H9 (cell line): ENCODE data around the gene LRMDA. TPM values are rescaled to one million over a fixed set of nuclear protein-coding genes. Genes with fewer than 3 reads are reported as not detected.

Experiments
- DNase-seq: peaks from one replicate; pipeline ENCODE4 v3.0.0-alpha.2; 2017
- H2AFZ ChIP-seq: one replicate; pipeline ENCODE4 v1.6.1; 2013; ENCODE audit warnings: mild to moderate bottlenecking, low read length, control low read depth, moderate library complexity
- H2AK5ac ChIP-seq: 2 replicates; pipeline ENCODE4 v1.6.1; 2013; ENCODE audit warnings: low read length, control low read depth, mixed read lengths; ENCODE audit not compliant: insufficient read length
- H2BK120ac ChIP-seq: one replicate; pipeline ENCODE4 v1.6.1; 2013; ENCODE audit warnings: low read depth, mild to moderate bottlenecking, low read length, control low read depth, inconsistent platforms; ENCODE audit not compliant: poor library complexity, severe bottlenecking
- H2BK12ac ChIP-seq: 2 replicates; pipeline ENCODE4 v1.6.1; 2013; ENCODE audit warnings: low read length, control low read depth, mixed read lengths, low read depth; ENCODE audit not compliant: insufficient read length
- H2BK15ac ChIP-seq: 2 replicates; pipeline ENCODE4 v1.6.1; 2013; ENCODE audit warnings: low read depth, low read length, control low read depth
- H2BK20ac ChIP-seq: one replicate; pipeline ENCODE4 v1.6.1; 2013; ENCODE audit warnings: low read depth, mild to moderate bottlenecking, low read length, control low read depth, inconsistent platforms; ENCODE audit not compliant: poor library complexity, severe bottlenecking
- H2BK5ac ChIP-seq: 2 replicates; pipeline ENCODE4 v1.6.1; 2013; ENCODE audit warnings: low read length, control low read depth, mixed read lengths; ENCODE audit not compliant: insufficient read length
- H3K14ac ChIP-seq: 2 replicates; pipeline ENCODE4 v1.6.1; 2013; ENCODE audit warnings: low read length, control low read depth; ENCODE audit not compliant: insufficient read depth
- H3K18ac ChIP-seq: 2 replicates; pipeline ENCODE4 v1.6.1; 2013; ENCODE audit warnings: low read depth, mild to moderate bottlenecking, mixed read lengths, low read length, control low read depth; ENCODE audit not compliant: insufficient read length
- H3K23ac ChIP-seq: 2 replicates; pipeline ENCODE4 v1.6.1; 2013; ENCODE audit warnings: low read length, control low read depth, mixed read lengths, low read depth; ENCODE audit not compliant: insufficient read length
- H3K23me2 ChIP-seq: 2 replicates; pipeline ENCODE4 v1.6.1; 2013; ENCODE audit warnings: low read depth, mild to moderate bottlenecking, mixed read lengths, low read length, control low read depth; ENCODE audit not compliant: insufficient read length, poor library complexity, severe bottlenecking
- H3K27ac ChIP-seq: 2 replicates; pipeline ENCODE4 v1.5.1; 2013; ENCODE audit warnings: low read length, control low read depth, mixed read lengths, low read depth; ENCODE audit not compliant: insufficient read length
- H3K27me3 ChIP-seq: 2 replicates; pipeline ENCODE4 v1.6.1; 2013; ENCODE audit warnings: low read length, control low read depth, inconsistent platforms; ENCODE audit not compliant: insufficient read depth
- H3K4ac ChIP-seq: 2 replicates; pipeline ENCODE4 v1.6.1; 2013; ENCODE audit warnings: low read depth, mild to moderate bottlenecking, control low read depth, inconsistent platforms, low read length, moderate library complexity
- H3K4me1 ChIP-seq: 2 replicates; pipeline ENCODE4 v1.6.1; 2013; ENCODE audit warnings: low read length, control low read depth, inconsistent platforms; ENCODE audit not compliant: insufficient read depth
- H3K4me2 ChIP-seq: 2 replicates; pipeline ENCODE4 v1.6.1; 2013; ENCODE audit warnings: low read length, control low read depth, mixed read lengths; ENCODE audit not compliant: insufficient read length, insufficient read depth
- H3K56ac ChIP-seq: 2 replicates; pipeline ENCODE4 v1.6.1; 2013; ENCODE audit warnings: low read depth, mild to moderate bottlenecking, mixed read lengths, low read length, control low read depth; ENCODE audit not compliant: insufficient read length
- H3K79me1 ChIP-seq: 2 replicates; pipeline ENCODE4 v1.6.1; 2013; ENCODE audit warnings: low read depth, mild to moderate bottlenecking, moderate library complexity, low read length, control low read depth, inconsistent platforms; ENCODE audit not compliant: insufficient read depth, poor library complexity, severe bottlenecking
- H3K79me2 ChIP-seq: 2 replicates; pipeline ENCODE4 v1.6.1; 2013; ENCODE audit warnings: low read length, control low read depth, inconsistent platforms; ENCODE audit not compliant: insufficient read depth
- H3K9ac ChIP-seq: 2 replicates; pipeline ENCODE4 v1.6.1; 2013; ENCODE audit warnings: low read length, control low read depth, mixed read lengths; ENCODE audit not compliant: insufficient read length; ENCODE audit errors: extremely low read depth
- H3K9me3 ChIP-seq: one replicate; pipeline ENCODE4 v1.6.1; 2013; ENCODE audit warnings: low read depth, low read length, inconsistent platforms; ENCODE audit not compliant: control insufficient read depth
- H3T11ph ChIP-seq: one replicate; pipeline ENCODE4 v1.6.1; 2013; ENCODE audit warnings: mild to moderate bottlenecking, low read length, control low read depth, inconsistent platforms
- H4K20me1 ChIP-seq: one replicate; pipeline ENCODE4 v1.6.1; 2013; ENCODE audit not compliant: control insufficient read depth, insufficient read length, insufficient read depth
- H4K5ac ChIP-seq: 2 replicates; pipeline ENCODE4 v1.6.1; 2013; ENCODE audit warnings: low read depth, mild to moderate bottlenecking, mixed read lengths, low read length, control low read depth; ENCODE audit not compliant: insufficient read length
- H4K8ac ChIP-seq: replicated peaks from 2 replicates; pipeline ENCODE4 v1.6.1; 2013; ENCODE audit warnings: low read length, control low read depth, mixed read lengths, low read depth; ENCODE audit not compliant: insufficient read length
- H4K91ac ChIP-seq: 2 replicates; pipeline ENCODE4 v1.6.1; 2013; ENCODE audit warnings: low read depth, mild to moderate bottlenecking, moderate library complexity, mixed read lengths, low read length, control low read depth; ENCODE audit not compliant: insufficient read length
- H3K27ac Mint-ChIP-seq, 3 experiments: 2 replicates in 2 of 3; 3 replicates in 1 of 3; pipeline ENCODE4 v1.8.0; 2020 to 2021; ENCODE audit warnings: mixed read lengths in 3 of 3, mild to moderate bottlenecking in 1 of 3, moderate library complexity in 1 of 3
- H3K27me3 Mint-ChIP-seq: 2 replicates; pipeline ENCODE4 v1.8.0; 2021; ENCODE audit warnings: low read depth, mild to moderate bottlenecking, moderate library complexity, mixed read lengths
- H3K36me3 Mint-ChIP-seq, 3 experiments: 2 replicates in 2 of 3; 3 replicates in 1 of 3; pipeline ENCODE4 v1.8.0; 2020 to 2021; ENCODE audit warnings: low read depth in 3 of 3, mixed read lengths in 3 of 3; ENCODE audit not compliant: insufficient read depth in 1 of 3
- H3K4me1 Mint-ChIP-seq, 2 experiments: 2 replicates each; pipeline ENCODE4 v1.8.0; 2020; ENCODE audit warnings: mixed read lengths in 2 of 2
- H3K4me3 Mint-ChIP-seq, 2 experiments: 2 replicates in 1 of 2; 3 replicates in 1 of 2; pipeline ENCODE4 v1.8.0; 2020 to 2021; ENCODE audit warnings: mild to moderate bottlenecking in 2 of 2, mixed read lengths in 2 of 2, moderate library complexity in 1 of 2
- H3K9me3 Mint-ChIP-seq, 2 experiments: 2 replicates in 1 of 2; 3 replicates in 1 of 2; pipeline ENCODE4 v1.8.0; 2020; ENCODE audit warnings: mild to moderate bottlenecking in 2 of 2, mixed read lengths in 2 of 2, moderate library complexity in 1 of 2
- WGBS: extraction: QIAGEN DNeasy Blood & Tissue Kit; methylation state at CpG from one replicate; pipeline ENCODE4 v1.1.7; 2013; ENCODE audit warnings: missing lambda C conversion rate, low lambda C conversion rate, mixed read lengths; ENCODE audit not compliant: insufficient read length; ENCODE audit errors: extremely low coverage; 5-methylcytosine and 5-hydroxymethylcytosine counted together
- total RNA-seq: library from RNA; stranded (reverse); gene quantifications from 2 replicates; pipeline ENCODE4 v1.2.1, GENCODE V29; 2021
- TF ChIP-seq, protein P1 (sequence below): fragments of 200-600 bp; sonication (generic); conservative IDR thresholded peaks from 3 replicates; pipeline ENCODE4 v1.8.0; 2021; ENCODE audit warnings: antibody characterized with exemption, mild to moderate bottlenecking

Gene LRMDA
- total RNA-seq, 1 experiment from 2014 or later, result 1.8 TPM

GRCh38 chr10:76001461-76001860, 570.0 kb downstream of the LRMDA start:
- H3K36me3 Mint-ChIP-seq, result no peaks in the 10 kb centered on the region; a peak in 1 of 7 replicates
- no peak overlapping the region for H4K8ac ChIP-seq
- H3K9ac ChIP-seq, result no peak overlapping the region
- H3K4ac ChIP-seq, result no peak overlapping the region
- DNase-seq, result no peak
- H2BK15ac ChIP-seq, result no peak overlapping the region
- peaks cover 8% of the 10 kb centered on the region for H3K4me1 ChIP-seq
- no peaks in the 10 kb centered on the region for H3K27me3 ChIP-seq
- no peak overlapping the region for H2AFZ ChIP-seq
- peaks cover 17 to 22% of the 10 kb centered on the region in 2 experiments for H3K4me1 Mint-ChIP-seq
- H3K56ac ChIP-seq, result no peak overlapping the region
- no peak overlapping the region for H2BK12ac ChIP-seq
- no peaks in the 10 kb centered on the region for H3K9me3 ChIP-seq
- TF ChIP-seq, protein P1, sequence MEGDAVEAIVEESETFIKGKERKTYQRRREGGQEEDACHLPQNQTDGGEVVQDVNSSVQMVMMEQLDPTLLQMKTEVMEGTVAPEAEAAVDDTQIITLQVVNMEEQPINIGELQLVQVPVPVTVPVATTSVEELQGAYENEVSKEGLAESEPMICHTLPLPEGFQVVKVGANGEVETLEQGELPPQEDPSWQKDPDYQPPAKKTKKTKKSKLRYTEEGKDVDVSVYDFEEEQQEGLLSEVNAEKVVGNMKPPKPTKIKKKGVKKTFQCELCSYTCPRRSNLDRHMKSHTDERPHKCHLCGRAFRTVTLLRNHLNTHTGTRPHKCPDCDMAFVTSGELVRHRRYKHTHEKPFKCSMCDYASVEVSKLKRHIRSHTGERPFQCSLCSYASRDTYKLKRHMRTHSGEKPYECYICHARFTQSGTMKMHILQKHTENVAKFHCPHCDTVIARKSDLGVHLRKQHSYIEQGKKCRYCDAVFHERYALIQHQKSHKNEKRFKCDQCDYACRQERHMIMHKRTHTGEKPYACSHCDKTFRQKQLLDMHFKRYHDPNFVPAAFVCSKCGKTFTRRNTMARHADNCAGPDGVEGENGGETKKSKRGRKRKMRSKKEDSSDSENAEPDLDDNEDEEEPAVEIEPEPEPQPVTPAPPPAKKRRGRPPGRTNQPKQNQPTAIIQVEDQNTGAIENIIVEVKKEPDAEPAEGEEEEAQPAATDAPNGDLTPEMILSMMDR, result no peak
- H4K91ac ChIP-seq, result no peak overlapping the region
- H3K4me2 ChIP-seq, result no peak overlapping the region
- H2BK20ac ChIP-seq, result no peak overlapping the region
- WGBS, result no CpG with 5 or more reads among the region's 1 CpG
- H3K14ac ChIP-seq, result no peak overlapping the region
- no peak overlapping the region for H3K4me3 Mint-ChIP-seq
- H3K27ac Mint-ChIP-seq, result no peak overlapping the region
- no peaks in the 10 kb centered on the region for H4K20me1 ChIP-seq
- H3K27ac ChIP-seq, result no peak overlapping the region
- H3T11ph ChIP-seq, result no peak overlapping the region
- no peak overlapping the region for H2AK5ac ChIP-seq
- no peak overlapping the region for H2BK120ac ChIP-seq
- H3K27me3 Mint-ChIP-seq, result peaks cover 6% of the 10 kb centered on the region
- no peak overlapping the region for H3K18ac ChIP-seq
- no peaks in the 10 kb centered on the region; a peak in 1 of 5 replicates for H3K9me3 Mint-ChIP-seq
- H4K5ac ChIP-seq, result no peak overlapping the region
- H2BK5ac ChIP-seq, result no peak overlapping the region
- no peak overlapping the region for H3K23ac ChIP-seq
- no peaks in the 10 kb centered on the region for H3K79me1 ChIP-seq
- no peaks in the 10 kb centered on the region for H3K23me2 ChIP-seq
- H3K79me2 ChIP-seq, result no peaks in the 10 kb centered on the region
